Astrocyte of the cerebellum (primary cell): ENCODE data around the gene MARCHF10.
"Not testable (repeated sequence)": the region's sequence is repeated elsewhere in the genome, so short reads cannot be mapped to it uniquely, and the experiment has no call there.

Experiments used
- DNase-seq: peaks from one replicate; pipeline ENCODE4 v3.0.0-alpha.2; 2011; ENCODE audit warnings: low read depth
- H3K4me3 ChIP-seq: 2 replicates; pipeline ENCODE4 v1.5.1; 2011; ENCODE audit warnings: mild to moderate bottlenecking, low read depth, low read length, moderate library complexity
- CTCF ChIP-seq: IDR thresholded peaks from 2 replicates; pipeline ENCODE4 v1.5.1; 2012; ENCODE audit warnings: low read length, low read depth, moderate library complexity, mild to moderate bottlenecking; ENCODE audit errors: missing control alignments
- in situ Hi-C: cut with HindIII; loops from 2 replicates; pipeline ENCODE4 v1.10.0; 2017; ENCODE audit warnings: low sequenced_read_pairs

MARCHF10 gene

DNA sequence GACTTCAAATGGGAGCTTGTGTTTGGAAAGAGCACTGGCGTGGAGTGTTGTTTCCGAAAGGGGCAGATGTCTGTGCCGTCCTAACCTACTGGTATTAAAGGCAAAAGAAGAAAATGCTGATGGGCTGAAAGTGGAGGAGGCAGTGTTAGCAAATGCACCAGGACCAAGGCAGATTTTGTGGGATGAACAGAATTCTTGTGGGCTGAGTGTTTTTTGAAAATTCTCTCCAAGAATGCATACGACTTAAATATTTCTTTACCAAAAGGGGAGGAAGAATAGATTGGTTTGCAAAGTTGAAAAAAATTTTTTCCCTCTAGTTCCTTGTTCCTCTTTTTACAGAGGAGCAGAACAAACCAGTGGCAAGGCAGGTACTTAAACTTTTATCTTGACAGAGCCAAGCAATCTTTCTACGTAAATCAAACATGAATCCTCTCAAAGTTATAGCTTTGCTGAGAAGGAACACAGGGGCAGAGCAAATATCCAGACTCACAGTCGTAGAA lies 16.8 kb downstream of the MARCHF10 start:
- in situ Hi-C loops = no loop called here
- TF ChIP-seq CTCF = no peak
- H3K4me3 ChIP-seq = no peak overlapping the region
- DNase-seq = peak; percentile 93

GRCh38 chr17:62790564-62790986 lies 17.5 kb downstream of the MARCHF10 start:
- no peak for DNase-seq
- in situ Hi-C loops = no loop called here
- H3K4me3 ChIP-seq = no peak overlapping the region
- TF ChIP-seq CTCF = no peak

DNA sequence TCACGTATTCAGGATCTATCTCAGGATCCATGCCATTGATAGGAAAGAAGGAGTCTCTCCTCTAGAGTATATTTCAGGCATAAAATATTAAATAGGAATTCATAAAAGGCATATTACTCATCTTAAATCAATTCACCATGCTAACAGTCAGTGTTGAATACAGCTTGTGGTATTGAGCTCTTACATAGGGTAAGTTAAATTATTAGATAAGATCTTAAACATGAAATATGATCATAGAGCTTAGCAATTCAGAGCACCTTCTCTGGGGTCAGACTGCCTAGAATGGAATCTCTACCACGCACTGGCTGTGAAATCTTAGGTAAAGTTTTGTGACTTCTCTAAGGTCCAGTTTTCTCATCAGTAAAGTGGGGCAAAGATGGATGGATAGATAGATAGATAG lies 20.7 kb downstream of the MARCHF10 start:
- TF ChIP-seq CTCF = no peak
- in situ Hi-C loops = no loop called here
- no peak for DNase-seq
- no peak overlapping the region for H3K4me3 ChIP-seq

- H3K4me3 ChIP-seq = no peak overlapping the region
- no peak for TF ChIP-seq CTCF
- in situ Hi-C loops = no loop called here
- DNase-seq = no peak
These were observed 21.5 kb downstream of the MARCHF10 start for GRCh38 chr17:62786646-62787045.

- DNase-seq, in situ Hi-C loops, H3K4me3 ChIP-seq: not testable (repeated sequence)
These were observed 22.1 kb downstream of the MARCHF10 start for GRCh38 chr17:62785983-62786382.

GRCh38 chr17:62782730-62783270 lies 25.3 kb downstream of the MARCHF10 start:
- DNase-seq = no peak
- TF ChIP-seq CTCF = no peak
- in situ Hi-C loops = no loop called here
- H3K4me3 ChIP-seq = no peak overlapping the region

GRCh38 chr17:62781831-62782251 lies 26.3 kb downstream of the MARCHF10 start:
- H3K4me3 ChIP-seq = no peak overlapping the region
- no peak for DNase-seq
- TF ChIP-seq CTCF = no peak
- in situ Hi-C loops = no loop called here
